Memory B cell (primary cell): Measurements from ENCODE around the gene C2CD3.

Experiments used
- ATAC-seq: fragments of 150-1000 bp; cut with Tn5 transposase; 2 replicates; pipeline ENCODE4 v1.10.0; 2021; ENCODE audit warnings: low read depth, mild to moderate bottlenecking, moderate library complexity
- DNase-seq, 2 donors: peaks; one replicate each; pipeline ENCODE4 v3.0.0; 2022; ENCODE audit warnings: low spot score in 2 of 2
- H3K27ac Mint-ChIP-seq: one replicate; pipeline ENCODE4 v1.8.0; 2022; ENCODE audit warnings: mild to moderate bottlenecking, moderate library complexity, mixed read lengths
- H3K27me3 Mint-ChIP-seq: one replicate; pipeline ENCODE4 v1.8.0; 2022; ENCODE audit warnings: mixed read lengths
- H3K36me3 Mint-ChIP-seq: one replicate; pipeline ENCODE4 v1.8.0; 2022; ENCODE audit warnings: mild to moderate bottlenecking, mixed read lengths
- H3K4me1 Mint-ChIP-seq: one replicate; pipeline ENCODE4 v1.8.0; 2022; ENCODE audit warnings: mixed read lengths
- H3K4me3 Mint-ChIP-seq: one replicate; pipeline ENCODE4 v1.8.0; 2022; ENCODE audit warnings: mild to moderate bottlenecking, moderate library complexity, mixed read lengths
- H3K9me3 Mint-ChIP-seq: one replicate; pipeline ENCODE4 v1.8.0; 2022; ENCODE audit warnings: mixed read lengths

C2CD3 gene

GRCh38 chr11:74009230-74009547 is 161.6 kb downstream of the C2CD3 start:
- DNase-seq (no peak), ATAC-seq (no peak)
- H3K4me1 Mint-ChIP-seq: peaks cover 39% of the 10 kb centered on the region
- peaks cover 2% of the 10 kb centered on the region for H3K36me3 Mint-ChIP-seq
- peak overlapping the region; percentile 88 for H3K27ac Mint-ChIP-seq
- no peaks in the 10 kb centered on the region for H3K9me3 Mint-ChIP-seq
- no peak overlapping the region for H3K4me3 Mint-ChIP-seq
- no peaks in the 10 kb centered on the region for H3K27me3 Mint-ChIP-seq

- Mint-ChIP-seq H3K27me3 (no peaks in the 10 kb centered on the region), H3K36me3 (peaks cover 2% of the 10 kb centered on the region), H3K9me3 (no peaks in the 10 kb centered on the region), H3K27ac (peak within 1 kb of the TSS; percentile 97), H3K4me1 (peaks cover 39% of the 10 kb centered on the region), H3K4me3 (peak within 1 kb of the TSS; percentile 5)
- DNase-seq (no peak), ATAC-seq (no peak)
Measured at GRCh38 chr11:74008373-74009229, 162.2 kb downstream of the C2CD3 start, which contains the start of gene UCP3. TSS of gene UCP3 (minus strand) at chr11:74009085. CDS start at chr11:74007042, 2,043 bp downstream.

GRCh38 chr11:74007691-74008372 is 163.0 kb downstream of the C2CD3 start:
- Mint-ChIP-seq H3K27ac (peak overlapping the region; percentile 60), H3K36me3 (peaks cover 6% of the 10 kb centered on the region), H3K27me3 (no peaks in the 10 kb centered on the region), H3K9me3 (no peaks in the 10 kb centered on the region), H3K4me3 (no peak overlapping the region), H3K4me1 (peaks cover 39% of the 10 kb centered on the region)
- ATAC-seq (no peak), DNase-seq (no peak)

GRCh38 chr11:74006743-74007304 is 164.0 kb downstream of the C2CD3 start:
- Mint-ChIP-seq H3K27ac (peak overlapping the region; percentile 67), H3K9me3 (no peaks in the 10 kb centered on the region), H3K4me3 (no peak overlapping the region), H3K36me3 (peaks cover 6% of the 10 kb centered on the region), H3K27me3 (no peaks in the 10 kb centered on the region), H3K4me1 (peaks cover 34% of the 10 kb centered on the region)
- ATAC-seq: no peak
- no peak for DNase-seq

- no peak for ATAC-seq
- no peak overlapping the region for H3K4me3 Mint-ChIP-seq
- no peak for DNase-seq
- H3K27me3 Mint-ChIP-seq: no peaks in the 10 kb centered on the region
- H3K27ac Mint-ChIP-seq: peak overlapping the region; percentile 94
- peaks cover 25% of the 10 kb centered on the region for H3K4me1 Mint-ChIP-seq
- no peaks in the 10 kb centered on the region for H3K9me3 Mint-ChIP-seq
- peaks cover 6% of the 10 kb centered on the region for H3K36me3 Mint-ChIP-seq
Measured at GRCh38 chr11:74005721-74006517, 164.9 kb downstream of the C2CD3 start.

- H3K27ac Mint-ChIP-seq: peak overlapping the region; percentile 94
- H3K36me3 Mint-ChIP-seq: peaks cover 6% of the 10 kb centered on the region
- ATAC-seq (peak; percentile 100), DNase-seq (peak in 1 of 2 donors; percentile 59)
- peaks cover 17% of the 10 kb centered on the region for H3K4me1 Mint-ChIP-seq
- no peaks in the 10 kb centered on the region for H3K27me3 Mint-ChIP-seq
- H3K4me3 Mint-ChIP-seq: no peak overlapping the region
- H3K9me3 Mint-ChIP-seq: no peaks in the 10 kb centered on the region
Measured at GRCh38 chr11:74004759-74005615, 165.8 kb downstream of the C2CD3 start.

- ATAC-seq: no peak
- no peak for DNase-seq
- Mint-ChIP-seq H3K9me3 (no peaks in the 10 kb centered on the region), H3K4me1 (peaks cover 21% of the 10 kb centered on the region), H3K27me3 (no peaks in the 10 kb centered on the region), H3K4me3 (no peak overlapping the region), H3K27ac (peak overlapping the region; percentile 84), H3K36me3 (peaks cover 6% of the 10 kb centered on the region)
Measured at GRCh38 chr11:74004046-74004695, 166.6 kb downstream of the C2CD3 start.

GRCh38 chr11:74002832-74003231 is 168.0 kb downstream of the C2CD3 start:
- peaks cover 18% of the 10 kb centered on the region for H3K4me1 Mint-ChIP-seq
- DNase-seq: no peak
- peaks cover 6% of the 10 kb centered on the region for H3K36me3 Mint-ChIP-seq
- H3K27ac Mint-ChIP-seq: peak overlapping the region; percentile 84
- no peak for ATAC-seq
- no peak overlapping the region for H3K4me3 Mint-ChIP-seq
- H3K27me3 Mint-ChIP-seq: no peaks in the 10 kb centered on the region
- no peaks in the 10 kb centered on the region for H3K9me3 Mint-ChIP-seq

GRCh38 chr11:74001822-74002286 is 168.9 kb downstream of the C2CD3 start:
- no peak for ATAC-seq

GRCh38 chr11:74000307-74001133 is 170.3 kb downstream of the C2CD3 start:
- Mint-ChIP-seq H3K36me3 (peaks cover 6% of the 10 kb centered on the region), H3K9me3 (no peaks in the 10 kb centered on the region), H3K4me1 (peaks cover 26% of the 10 kb centered on the region), H3K27me3 (no peaks in the 10 kb centered on the region), H3K27ac (peak overlapping the region; percentile 100), H3K4me3 (no peak overlapping the region)
- ATAC-seq: no peak
- DNase-seq: no peak

More at GRCh38 chr11:74001822-74002286, 168.9 kb downstream of the C2CD3 start:
- Mint-ChIP-seq H3K4me1 (peaks cover 24% of the 10 kb centered on the region), H3K27ac (peak overlapping the region; percentile 84), H3K36me3 (peaks cover 6% of the 10 kb centered on the region), H3K27me3 (no peaks in the 10 kb centered on the region), H3K9me3 (no peaks in the 10 kb centered on the region), H3K4me3 (no peak overlapping the region)
- no peak for DNase-seq

- DNase-seq: no peak
- Mint-ChIP-seq H3K4me1 (peaks cover 24% of the 10 kb centered on the region), H3K27ac (peak overlapping the region; percentile 100), H3K4me3 (peak overlapping the region; percentile 53), H3K36me3 (peaks cover 4% of the 10 kb centered on the region), H3K27me3 (no peaks in the 10 kb centered on the region), H3K9me3 (no peaks in the 10 kb centered on the region)
- ATAC-seq: peak; percentile 48
Measured at GRCh38 chr11:73999581-74000306, 171.1 kb downstream of the C2CD3 start.
